Measurements from ENCODE around the gene SSX2IP. TPM values are rescaled to one million over a fixed set of nuclear protein-coding genes. Genes with fewer than 3 reads are reported as not detected.

SSX2IP gene
- total RNA-seq, 4 donors from 2014 or later, result 3.6 to 5.5 (median 4.8) TPM

DNA sequence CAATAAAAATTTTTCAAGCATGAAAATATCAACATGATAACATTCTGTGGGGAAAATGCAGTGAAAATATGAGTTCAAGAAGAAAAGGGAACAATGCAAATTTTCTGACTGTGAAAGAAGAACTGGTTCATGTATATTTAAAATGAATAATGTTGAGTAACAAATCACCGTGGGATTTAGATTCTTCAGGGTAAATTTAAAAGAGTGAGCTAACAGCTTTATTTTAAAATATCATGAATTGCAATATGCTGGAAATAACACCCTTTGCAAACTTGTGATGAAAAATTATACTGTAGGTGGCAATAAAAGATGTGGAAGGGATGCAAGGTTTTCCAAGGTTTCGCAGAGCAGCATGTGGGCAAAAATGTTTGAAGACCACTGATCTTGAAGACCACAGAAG, 13.2 kb upstream of the SSX2IP start:
- no peaks in the 10 kb centered on the region for H3K27me3 ChIP-seq
- TF ChIP-seq, protein P1, sequence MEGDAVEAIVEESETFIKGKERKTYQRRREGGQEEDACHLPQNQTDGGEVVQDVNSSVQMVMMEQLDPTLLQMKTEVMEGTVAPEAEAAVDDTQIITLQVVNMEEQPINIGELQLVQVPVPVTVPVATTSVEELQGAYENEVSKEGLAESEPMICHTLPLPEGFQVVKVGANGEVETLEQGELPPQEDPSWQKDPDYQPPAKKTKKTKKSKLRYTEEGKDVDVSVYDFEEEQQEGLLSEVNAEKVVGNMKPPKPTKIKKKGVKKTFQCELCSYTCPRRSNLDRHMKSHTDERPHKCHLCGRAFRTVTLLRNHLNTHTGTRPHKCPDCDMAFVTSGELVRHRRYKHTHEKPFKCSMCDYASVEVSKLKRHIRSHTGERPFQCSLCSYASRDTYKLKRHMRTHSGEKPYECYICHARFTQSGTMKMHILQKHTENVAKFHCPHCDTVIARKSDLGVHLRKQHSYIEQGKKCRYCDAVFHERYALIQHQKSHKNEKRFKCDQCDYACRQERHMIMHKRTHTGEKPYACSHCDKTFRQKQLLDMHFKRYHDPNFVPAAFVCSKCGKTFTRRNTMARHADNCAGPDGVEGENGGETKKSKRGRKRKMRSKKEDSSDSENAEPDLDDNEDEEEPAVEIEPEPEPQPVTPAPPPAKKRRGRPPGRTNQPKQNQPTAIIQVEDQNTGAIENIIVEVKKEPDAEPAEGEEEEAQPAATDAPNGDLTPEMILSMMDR (IDR thresholded peaks at IDR 0.05), result no peak
- TF ChIP-seq POLR2A (IDR thresholded peaks at IDR 0.05), result no peak
- TF ChIP-seq EP300 (IDR thresholded peaks at IDR 0.05), result no peak
- 37 to 71% methylated on average over 2 of the region's 2 CpGs for WGBS, 2 donors
- H3K36me3 ChIP-seq, result no peaks in the 10 kb centered on the region
- no peaks in the 10 kb centered on the region for H3K9me3 ChIP-seq
- H3K4me3 ChIP-seq, result no peak overlapping the region
- no peak for DNase-seq (ENCODE audit: low spot score in 2 of 2)
- H3K4me1 ChIP-seq, result peaks cover 0 to 6% (median 0%) of the 10 kb centered on the region in 4 donors
- H3K27ac ChIP-seq, result no peak overlapping the region

DNA sequence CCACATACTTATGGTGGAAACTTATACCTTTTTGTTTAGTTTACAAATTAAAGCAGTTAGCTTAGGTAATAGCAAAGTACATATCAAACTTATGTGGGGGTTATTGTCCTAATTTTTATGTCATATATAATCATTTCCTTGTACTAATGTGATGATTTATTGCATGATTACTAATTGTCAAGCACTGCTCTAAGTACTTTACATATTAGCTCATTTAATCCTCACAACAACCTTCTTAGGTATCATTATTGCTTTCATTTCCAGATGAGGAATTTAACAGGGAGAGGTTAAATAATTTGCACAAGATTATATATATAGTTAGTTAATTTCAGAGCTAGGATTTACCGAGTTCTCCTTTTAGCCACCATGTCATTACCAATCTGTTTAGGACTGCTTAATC, 11.9 kb upstream of the SSX2IP start:
- Histone ChIP-seq H3K4me3 (no peak overlapping the region), H3K36me3 (no peaks in the 10 kb centered on the region), H3K27ac (no peak overlapping the region), H3K27me3 (no peaks in the 10 kb centered on the region), H3K9me3 (no peaks in the 10 kb centered on the region), H3K4me1 (peaks cover 0 to 14% (median 0%) of the 10 kb centered on the region in 4 donors)
- TF ChIP-seq, protein P1 (IDR thresholded peaks at IDR 0.05), result no peak
- TF ChIP-seq POLR2A (IDR thresholded peaks at IDR 0.05) (no peak), EP300 (IDR thresholded peaks at IDR 0.05) (no peak)
- DNase-seq (ENCODE audit: low spot score in 2 of 2), result no peak
- WGBS, 2 donors, result 66 to 84% methylated on average over 1 of the region's 1 CpG

DNA sequence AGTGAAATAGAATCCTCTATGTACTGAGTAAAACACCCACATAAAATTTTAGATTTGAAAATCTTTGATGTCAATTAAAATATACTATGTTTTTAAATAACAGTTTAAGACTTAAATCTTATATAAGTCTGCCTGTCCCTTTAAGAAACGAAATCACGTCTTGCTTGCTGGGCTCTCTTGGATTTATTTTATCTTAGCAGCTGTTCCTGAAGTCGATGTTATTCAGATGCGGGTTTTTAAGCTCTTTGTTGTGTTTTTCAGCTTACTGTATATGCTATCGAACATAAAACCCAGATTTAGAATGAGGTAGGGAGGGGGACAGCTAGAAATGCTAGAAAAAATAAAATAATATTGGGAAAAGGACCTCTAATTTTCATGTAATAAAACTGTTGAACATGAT, 11.1 kb upstream of the SSX2IP start:
- H3K4me1 ChIP-seq, result peaks cover 0 to 14% (median 0%) of the 10 kb centered on the region in 4 donors

DNA sequence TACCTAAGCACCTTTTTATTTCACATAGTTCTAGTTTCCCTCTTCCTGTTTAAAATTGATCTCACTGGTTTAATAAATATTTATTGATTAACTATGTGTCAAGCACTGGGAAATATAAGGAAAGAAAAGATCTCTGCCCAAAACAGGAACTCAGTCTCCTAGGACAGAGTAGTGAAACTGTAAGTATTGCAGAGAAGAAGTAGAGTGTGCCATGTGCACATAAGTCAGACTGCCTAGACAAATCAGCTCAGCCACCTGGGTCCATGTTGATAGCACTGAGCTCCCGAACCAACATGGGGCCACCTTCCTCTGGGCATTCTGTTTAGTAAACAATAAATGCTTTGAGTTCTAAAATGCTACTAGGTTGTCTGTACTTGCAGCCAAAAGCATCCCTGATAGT, 9.8 kb upstream of the SSX2IP start:
- H3K27ac ChIP-seq, result no peak overlapping the region
- peaks cover 0 to 14% (median 0%) of the 10 kb centered on the region in 4 donors for H3K4me1 ChIP-seq
- H3K36me3 ChIP-seq, result no peaks in the 10 kb centered on the region
- H3K27me3 ChIP-seq, result no peaks in the 10 kb centered on the region
- no peak overlapping the region for H3K4me3 ChIP-seq
- no peaks in the 10 kb centered on the region for H3K9me3 ChIP-seq
- TF ChIP-seq POLR2A (IDR thresholded peaks at IDR 0.05) (no peak), EP300 (IDR thresholded peaks at IDR 0.05) (no peak)
- TF ChIP-seq, protein P1 (IDR thresholded peaks at IDR 0.05), result no peak
- no peak for DNase-seq (ENCODE audit: low spot score in 2 of 2)
- 69 to 79% methylated on average over 1 of the region's 1 CpG for whole genome bisulfite sequencing, 2 donors

More for the DNA sequence above, 11.1 kb upstream of the SSX2IP start:
- WGBS, 2 donors, result 23% methylated on average over 5 of the region's 5 CpGs
- Histone ChIP-seq H3K27ac (no peak overlapping the region), H3K36me3 (no peaks in the 10 kb centered on the region), H3K27me3 (no peaks in the 10 kb centered on the region), H3K4me3 (no peak overlapping the region), H3K9me3 (no peaks in the 10 kb centered on the region)
- DNase-seq (ENCODE audit: low spot score in 2 of 2), result no peak
- TF ChIP-seq POLR2A (IDR thresholded peaks at IDR 0.05), result no peak
- TF ChIP-seq, protein P1 (IDR thresholded peaks at IDR 0.05), result no peak
- TF ChIP-seq EP300 (IDR thresholded peaks at IDR 0.05), result no peak

DNA sequence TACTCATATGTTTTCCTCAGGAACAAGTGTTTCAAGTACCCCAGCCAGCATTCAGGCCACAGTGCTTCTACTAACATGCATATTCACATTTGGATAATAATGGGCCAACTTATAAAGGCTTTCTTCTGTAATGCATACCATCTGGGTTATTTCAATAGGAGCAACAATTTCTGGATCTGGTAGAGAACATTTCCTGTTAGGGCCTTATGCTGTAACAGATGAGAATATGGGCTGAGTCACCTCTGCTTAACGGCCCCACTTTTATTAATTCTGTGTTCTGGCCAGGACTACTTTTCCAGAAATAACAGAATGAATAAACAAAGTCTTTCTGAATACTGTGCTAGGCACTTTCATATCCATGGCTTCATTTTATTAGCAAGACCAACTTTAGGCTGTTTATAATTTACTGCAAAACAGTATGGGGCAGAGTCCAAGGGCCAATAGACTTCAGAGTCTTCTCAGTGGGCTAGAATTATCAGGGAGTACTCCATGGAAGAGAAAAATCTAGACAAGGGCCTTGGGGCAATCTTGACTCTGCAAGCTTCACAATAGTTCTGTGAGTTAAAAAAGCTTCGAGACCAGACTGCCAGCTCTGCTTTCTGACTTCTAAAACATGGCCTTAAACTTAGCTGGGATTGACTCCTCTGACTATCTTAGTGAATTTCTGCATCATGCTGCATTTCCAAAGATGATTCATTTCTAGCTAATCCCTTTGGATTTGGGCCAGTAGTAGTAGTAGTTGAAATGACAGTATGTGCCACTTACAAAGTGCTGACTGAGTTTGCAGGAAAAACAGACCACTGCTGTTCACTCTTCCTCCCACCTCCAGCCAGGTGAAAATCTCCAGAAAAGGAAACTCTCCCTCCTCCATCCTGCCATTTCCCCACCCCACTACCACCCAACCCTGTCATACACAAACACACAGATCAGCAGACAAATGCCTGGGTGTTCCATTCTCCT, 8.2 kb upstream of the SSX2IP start:
- no peaks in the 10 kb centered on the region for H3K9me3 ChIP-seq
- no peaks in the 10 kb centered on the region for H3K27me3 ChIP-seq
- no peak for DNase-seq (ENCODE audit: low spot score in 2 of 2)
- H3K27ac ChIP-seq, result peak overlapping the region in 3 of 4 donors; percentile 2 to 66 (median 11)
- H3K4me3 ChIP-seq, result no peak overlapping the region
- 17 to 20% methylated on average over 2 of the region's 2 CpGs for WGBS, 2 donors
- H3K4me1 ChIP-seq, result peaks cover 0 to 14% (median 0%) of the 10 kb centered on the region in 4 donors
- TF ChIP-seq, protein P1 (IDR thresholded peaks at IDR 0.05), result no peak
- H3K36me3 ChIP-seq, result no peaks in the 10 kb centered on the region
